OCI-LY1 (cell line): Measurements from ENCODE around the gene GPALPP1.

Source experiments
- H2AFZ ChIP-seq: fragments of 200-600 bp; sonication (generic), shearing (Covaris generic); 2 replicates; pipeline ENCODE4 v1.6.0; 2014; ENCODE audit warnings: antibody characterized with exemption, mild to moderate bottlenecking, low read length
- H3F3A ChIP-seq: fragments of 200-600 bp; sonication (generic), shearing (Covaris generic); 2 replicates; pipeline ENCODE4 v1.6.0; 2014; ENCODE audit warnings: mild to moderate bottlenecking, antibody characterized with exemption, low read length, moderate library complexity; ENCODE audit not compliant: insufficient read depth
- H3K27ac ChIP-seq: fragments of 200-600 bp; sonication (generic); 2 replicates; pipeline ENCODE4 v1.5.1; 2014; ENCODE audit warnings: low read length, mixed run types, mild to moderate bottlenecking, low read depth; ENCODE audit not compliant: poor library complexity, severe bottlenecking
- H3K27me3 ChIP-seq: fragments of 200-600 bp; sonication (generic); 2 replicates; pipeline ENCODE4 v1.6.0; 2014; ENCODE audit warnings: antibody characterized with exemption, mild to moderate bottlenecking, low read length, moderate library complexity; ENCODE audit not compliant: insufficient read depth
- H3K36me3 ChIP-seq: fragments of 200-600 bp; sonication (generic); 2 replicates; pipeline ENCODE4 v1.6.1; 2014; ENCODE audit warnings: mild to moderate bottlenecking, antibody characterized with exemption, low read length, moderate library complexity, mixed read lengths; ENCODE audit not compliant: insufficient read depth
- H3K4me1 ChIP-seq: fragments of 200-600 bp; sonication (generic); 2 replicates; pipeline ENCODE4 v1.5.1; 2014; ENCODE audit warnings: mild to moderate bottlenecking, low read length, moderate library complexity; ENCODE audit not compliant: insufficient read depth, severe bottlenecking
- H3K4me2 ChIP-seq: fragments of 200-600 bp; sonication (generic), shearing (Covaris generic); 2 replicates; pipeline ENCODE4 v1.6.1; 2014; ENCODE audit warnings: low read length
- H3K4me3 ChIP-seq: fragments of 200-600 bp; sonication (generic); 2 replicates; pipeline ENCODE4 v1.5.1; 2014; ENCODE audit warnings: low read length, low read depth, mild to moderate bottlenecking, mixed read lengths; ENCODE audit not compliant: poor library complexity, severe bottlenecking
- H3K79me2 ChIP-seq: fragments of 200-600 bp; shearing (Covaris generic); 2 replicates; pipeline ENCODE4 v1.6.1; 2016; ENCODE audit warnings: mixed run types, low read length, mixed read lengths; ENCODE audit not compliant: insufficient read depth
- H3K9ac ChIP-seq: fragments of 200-600 bp; sonication (generic), shearing (Covaris generic); 2 replicates; pipeline ENCODE4 v1.6.1; 2014; ENCODE audit warnings: mild to moderate bottlenecking, low read length, mixed read lengths
- H3K9me2 ChIP-seq: fragments of 200-600 bp; sonication (generic), shearing (Covaris generic); 2 replicates; pipeline ENCODE4 v1.6.1; 2014; ENCODE audit warnings: low read depth, mild to moderate bottlenecking, low read length, mixed read lengths
- H3K9me3 ChIP-seq: fragments of 200-600 bp; shearing (Covaris generic); 2 replicates; pipeline ENCODE4 v1.6.1; 2014; ENCODE audit warnings: low read length, mixed read lengths
- H4K20me1 ChIP-seq: fragments of 200-600 bp; sonication (generic), shearing (Covaris generic); 2 replicates; pipeline ENCODE4 v1.6.0; 2016; ENCODE audit warnings: mild to moderate bottlenecking, low read length; ENCODE audit not compliant: insufficient read depth
- CTCF ChIP-seq: fragments of 200-600 bp; sonication (generic), shearing (Covaris generic); IDR thresholded peaks from 2 replicates; pipeline ENCODE4 v1.5.1; 2017; ENCODE audit warnings: mild to moderate bottlenecking, antibody characterized with exemption, low read length, moderate library complexity, mixed read lengths
- EZH2 ChIP-seq: fragments of 200-600 bp; sonication (generic), shearing (Covaris generic); IDR thresholded peaks from 2 replicates; pipeline ENCODE4 v1.8.0; 2017; ENCODE audit warnings: borderline replicate concordance, mixed run types, mild to moderate bottlenecking, antibody characterized with exemption, low read length, moderate library complexity, mixed read lengths

Gene GPALPP1

GRCh38 chr13:45036206-45036605 is 46.9 kb downstream of the GPALPP1 start:
- Histone ChIP-seq H3K36me3 (peaks cover 10% of the 10 kb centered on the region; the same call in 1 of the 2 replicates), H3K9me2 (no peaks in the 10 kb centered on the region), H3K4me2 (no peak overlapping the region), H3K9me3 (no peaks in the 10 kb centered on the region), H3K79me2 (no peaks in the 10 kb centered on the region), H3K4me1 (no peaks in the 10 kb centered on the region), H3K27ac (no peak overlapping the region), H4K20me1 (no peaks in the 10 kb centered on the region), H3K4me3 (no peak overlapping the region), H3K9ac (no peak overlapping the region), H2AFZ (no peak overlapping the region), H3K27me3 (no peaks in the 10 kb centered on the region), H3F3A (no peaks in the 10 kb centered on the region)
- TF ChIP-seq EZH2 (no peak), CTCF (no peak)

GRCh38 chr13:45040173-45040572 is 50.8 kb downstream of the GPALPP1 start:
- Histone ChIP-seq H3K79me2 (no peaks in the 10 kb centered on the region), H3K9ac (no peak overlapping the region), H3K36me3 (no peaks in the 10 kb centered on the region), H3F3A (no peaks in the 10 kb centered on the region), H3K4me3 (no peak overlapping the region), H3K9me3 (no peaks in the 10 kb centered on the region), H2AFZ (no peak overlapping the region), H4K20me1 (no peaks in the 10 kb centered on the region), H3K9me2 (no peaks in the 10 kb centered on the region), H3K4me2 (no peak overlapping the region), H3K27me3 (no peaks in the 10 kb centered on the region), H3K4me1 (no peaks in the 10 kb centered on the region), H3K27ac (no peak overlapping the region)
- TF ChIP-seq CTCF (no peak), EZH2 (no peak)

GRCh38 chr13:45040622-45041021 is 51.3 kb downstream of the GPALPP1 start:
- H3F3A ChIP-seq, result no peaks in the 10 kb centered on the region
- H3K4me3 ChIP-seq, result no peak overlapping the region
- H3K36me3 ChIP-seq, result no peaks in the 10 kb centered on the region
- H3K27ac ChIP-seq, result no peak overlapping the region
- no peaks in the 10 kb centered on the region for H3K79me2 ChIP-seq
- H3K4me2 ChIP-seq, result no peak overlapping the region
- TF ChIP-seq EZH2, result no peak
- TF ChIP-seq CTCF, result no peak
- H4K20me1 ChIP-seq, result no peaks in the 10 kb centered on the region
- no peak overlapping the region for H3K9ac ChIP-seq
- H2AFZ ChIP-seq, result no peak overlapping the region
- no peaks in the 10 kb centered on the region for H3K9me2 ChIP-seq
- H3K9me3 ChIP-seq, result no peaks in the 10 kb centered on the region
- no peaks in the 10 kb centered on the region for H3K4me1 ChIP-seq
- H3K27me3 ChIP-seq, result no peaks in the 10 kb centered on the region
